HG02798 (cell line): Measurements from ENCODE around the gene CEP192.
A peak's percentile ranks its signal among the peaks of the same experiment; 100 is the strongest.
"Not testable (repeated sequence)": the region's sequence is repeated elsewhere in the genome, so short reads cannot be mapped to it uniquely, and the experiment has no call there.

Experiments
- ATAC-seq: cut with Tn5 transposase; IDR thresholded peaks from one replicate; pipeline ENCODE4 v1.9.1; 2021; ENCODE audit warnings: mild to moderate bottlenecking; ENCODE audit not compliant: unreplicated experiment, poor library complexity

The CEP192 gene

DNA sequence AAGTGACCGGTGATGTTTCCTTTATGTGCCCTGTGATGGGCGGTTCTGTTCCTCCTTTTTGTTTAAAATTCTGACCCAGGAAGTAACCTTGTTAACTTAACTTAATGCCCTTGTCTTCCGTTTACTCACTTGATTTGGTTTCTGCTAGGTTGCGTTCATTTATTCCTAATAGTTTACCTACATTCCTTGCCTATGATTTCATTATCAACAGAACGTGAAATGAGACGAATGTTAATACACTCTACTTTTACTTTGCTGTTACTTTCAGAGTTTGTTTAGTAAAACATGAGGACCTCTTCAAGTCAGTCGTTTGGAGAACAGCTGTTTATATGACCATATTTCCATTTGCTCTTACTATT lies 638 bp downstream of the CEP192 start:
- ATAC-seq = no peak

DNA sequence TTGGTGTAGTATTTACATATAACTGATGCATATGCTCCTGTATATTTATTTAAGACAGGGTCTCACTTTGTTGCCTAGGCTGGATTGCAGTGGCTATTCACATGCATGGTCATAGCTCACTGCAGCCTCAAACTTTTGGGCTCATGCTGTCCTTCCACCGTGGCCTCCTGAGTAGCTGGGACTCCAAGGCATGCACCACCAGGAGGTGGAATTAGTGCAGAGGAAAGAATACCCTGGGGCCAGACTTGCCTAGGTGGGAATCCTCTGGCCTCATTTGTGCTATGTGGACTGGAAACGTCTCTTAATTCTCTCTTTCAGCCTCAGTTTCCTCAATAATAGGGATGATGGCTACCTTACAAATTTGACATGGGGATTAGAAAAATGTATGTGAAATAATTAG lies 2.3 kb downstream of the CEP192 start:
- ATAC-seq = no peak

GRCh38 chr18:12995424-12995823 lies 4.3 kb downstream of the CEP192 start:
- ATAC-seq = no peak

GRCh38 chr18:12995952-12996477 lies 4.9 kb downstream of the CEP192 start:
- ATAC-seq = no peak

DNA sequence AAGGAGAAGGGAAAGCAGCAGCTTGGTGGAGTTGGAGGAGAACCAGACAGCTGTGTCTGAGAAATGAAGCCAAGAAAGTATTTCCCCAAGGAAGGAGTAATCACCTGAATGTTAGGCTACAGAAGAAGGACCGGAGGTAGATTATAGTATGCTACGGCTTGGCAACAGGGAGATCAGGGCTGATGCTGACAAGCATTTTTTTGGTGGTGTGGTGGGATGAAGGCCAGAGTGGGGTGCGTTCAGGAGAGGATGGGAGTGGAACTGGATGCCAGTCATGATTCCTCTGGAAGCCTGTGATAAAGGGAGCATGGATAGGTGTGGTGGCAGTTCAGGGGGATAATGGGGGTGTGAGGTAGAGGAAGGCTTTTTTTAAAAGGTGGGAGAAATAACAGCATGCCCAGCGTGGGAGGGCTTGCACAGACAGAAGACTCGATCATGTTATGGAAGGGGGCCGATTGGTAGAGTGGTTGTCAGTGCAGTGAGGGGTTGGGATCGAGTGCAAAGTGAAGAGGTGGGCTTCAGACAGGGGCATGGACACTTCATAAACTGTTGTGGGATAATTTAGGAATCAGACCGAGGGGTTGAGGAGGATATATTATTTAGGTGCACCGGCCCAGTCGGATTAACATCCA lies 5.6 kb downstream of the CEP192 start:
- no peak for ATAC-seq

- ATAC-seq = not testable (repeated sequence)
Measured at GRCh38 chr18:12997330-12997729, 6.2 kb downstream of the CEP192 start.

GRCh38 chr18:12998332-12999060 lies 7.3 kb downstream of the CEP192 start:
- peak; percentile 45 for ATAC-seq

DNA sequence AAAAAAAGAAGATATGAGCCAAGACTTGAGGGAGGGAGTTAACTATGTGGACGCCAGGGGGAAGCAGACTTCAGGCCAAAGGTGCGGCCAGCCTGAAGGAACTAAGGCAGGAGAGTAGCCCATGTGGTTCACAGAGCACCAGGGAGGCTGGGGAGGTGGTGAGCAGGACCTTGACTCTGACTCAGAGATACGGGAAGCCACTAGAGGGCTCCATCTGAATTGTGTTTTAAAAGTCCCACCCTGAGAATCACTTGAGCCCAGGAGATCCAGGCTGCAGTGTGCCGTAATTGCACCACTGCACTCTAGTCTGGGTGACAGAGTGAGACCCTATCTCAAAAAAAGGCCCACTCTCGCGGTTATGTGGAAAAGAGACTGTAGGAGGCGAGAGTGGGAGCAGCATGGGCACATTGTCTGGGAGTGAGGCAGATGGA lies 12.3 kb downstream of the CEP192 start:
- peak; percentile 44 for ATAC-seq

DNA sequence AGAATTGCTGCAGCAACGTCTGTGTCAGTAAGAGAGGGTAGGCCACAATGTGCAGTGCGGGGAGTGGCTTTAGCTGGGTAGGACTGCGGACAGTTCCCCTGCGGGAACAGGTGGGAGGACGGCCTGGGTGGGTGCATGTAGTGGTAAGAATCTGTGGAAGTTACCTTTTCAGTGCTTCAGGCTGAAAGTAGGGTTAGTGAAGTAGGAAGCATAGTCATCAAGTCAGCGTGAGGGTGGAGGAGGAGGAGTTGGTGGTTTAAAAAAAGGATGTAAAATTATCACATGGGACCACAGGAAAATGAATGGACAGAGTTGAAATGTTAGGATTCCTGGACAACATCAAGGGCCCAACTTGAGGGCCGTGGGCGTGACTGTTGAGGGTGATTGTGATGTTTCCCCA lies 13.2 kb downstream of the CEP192 start:
- peak; percentile 20 for ATAC-seq

DNA sequence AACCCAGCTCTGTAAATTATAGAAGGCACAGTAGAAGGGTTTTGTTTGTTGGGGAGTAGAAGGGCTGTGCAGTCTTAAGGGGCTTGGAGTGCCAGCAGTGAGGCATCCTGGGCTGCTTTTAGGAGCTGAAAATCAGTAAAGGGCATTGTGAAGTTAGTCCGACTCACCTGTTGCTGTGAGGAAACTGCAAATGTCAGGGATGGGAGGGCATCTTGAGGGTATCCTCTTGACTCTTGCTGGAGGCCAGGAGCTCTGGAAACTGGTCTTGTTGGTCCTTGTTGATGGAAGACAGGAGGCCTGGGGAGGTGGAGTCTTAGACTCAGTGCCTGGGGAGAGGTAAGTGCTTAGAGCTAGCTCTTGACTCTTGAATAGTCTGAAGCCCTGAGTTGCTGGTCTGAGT lies 14.1 kb downstream of the CEP192 start:
- ATAC-seq = no peak

DNA sequence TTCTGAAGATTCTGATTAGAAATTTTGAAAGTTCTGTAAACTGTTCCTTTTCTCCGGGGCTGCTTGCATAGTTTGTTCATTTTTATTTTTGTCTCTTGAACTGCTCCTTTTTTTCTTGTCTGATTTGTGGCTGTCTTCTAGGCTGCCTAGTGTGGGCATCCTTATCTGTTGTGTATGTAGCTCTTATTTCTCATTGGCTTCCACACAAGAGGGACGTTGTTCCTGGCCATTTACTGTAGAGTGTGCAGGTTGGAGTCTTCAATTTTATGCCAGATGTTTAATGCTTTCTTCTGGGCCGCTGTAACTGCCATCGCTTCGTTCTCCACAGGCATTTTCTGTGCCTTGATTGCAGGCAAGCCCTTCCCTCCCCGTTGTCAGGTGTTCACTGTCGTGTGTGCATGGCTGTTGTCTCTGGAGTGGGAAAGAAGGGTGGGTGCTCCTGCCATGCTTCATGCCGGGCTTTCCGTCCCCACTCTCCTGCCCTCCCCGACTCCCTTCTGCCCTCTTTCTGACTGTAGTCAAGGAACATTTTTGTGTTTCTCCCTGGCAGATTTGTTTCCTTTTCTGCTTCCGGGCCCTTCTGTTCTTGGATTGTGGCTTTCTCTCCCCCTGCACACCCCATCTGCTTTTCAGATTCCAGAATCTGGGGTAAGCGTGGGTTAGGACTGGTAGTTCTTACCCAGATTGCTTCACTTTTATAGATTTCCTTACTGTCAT lies 15.5 kb downstream of the CEP192 start:
- ATAC-seq = no peak

DNA sequence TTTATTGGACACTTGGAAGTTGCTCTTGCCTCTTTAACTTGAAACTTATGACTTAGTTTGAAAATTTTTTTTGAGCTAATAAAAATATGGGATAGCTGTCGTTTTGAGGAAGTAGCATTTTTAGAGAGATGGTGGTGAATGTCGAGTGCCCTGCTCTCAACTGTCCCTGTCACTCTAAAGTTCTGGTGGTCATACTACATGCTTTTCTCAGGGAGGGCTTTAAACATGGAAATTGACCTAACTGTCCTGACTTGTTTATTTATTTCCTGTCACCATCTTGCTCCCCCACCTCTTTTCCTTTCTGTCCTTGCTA lies 16.0 kb downstream of the CEP192 start:
- no peak for ATAC-seq

DNA sequence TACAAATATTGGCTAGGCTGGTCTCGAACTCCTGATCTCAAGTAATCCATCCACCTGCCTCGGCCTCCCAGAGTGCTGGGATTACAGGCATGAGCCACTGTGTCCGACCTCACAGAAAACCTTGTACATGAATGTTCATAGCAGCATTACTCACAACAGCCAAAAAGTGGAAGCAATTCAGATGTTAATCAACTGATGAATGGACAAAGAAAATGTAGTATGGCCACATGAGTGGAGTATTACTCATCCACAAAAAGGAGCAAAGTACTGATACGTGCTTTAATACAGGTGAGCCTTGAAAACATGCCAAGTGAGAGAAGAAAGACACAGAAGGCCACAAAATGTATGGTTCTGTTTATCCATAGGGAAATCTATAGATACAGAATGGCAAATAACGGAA lies 20.6 kb downstream of the CEP192 start:
- no peak for ATAC-seq

GRCh38 chr18:13014232-13014631 lies 23.1 kb downstream of the CEP192 start:
- ATAC-seq = no peak

GRCh38 chr18:13014818-13015217 lies 23.7 kb downstream of the CEP192 start:
- ATAC-seq = no peak

GRCh38 chr18:13017247-13017875 lies 26.2 kb downstream of the CEP192 start:
- no peak for ATAC-seq

GRCh38 chr18:13018374-13018773 lies 27.2 kb downstream of the CEP192 start:
- ATAC-seq = no peak

GRCh38 chr18:13019301-13019700 lies 28.1 kb downstream of the CEP192 start:
- no peak for ATAC-seq

DNA sequence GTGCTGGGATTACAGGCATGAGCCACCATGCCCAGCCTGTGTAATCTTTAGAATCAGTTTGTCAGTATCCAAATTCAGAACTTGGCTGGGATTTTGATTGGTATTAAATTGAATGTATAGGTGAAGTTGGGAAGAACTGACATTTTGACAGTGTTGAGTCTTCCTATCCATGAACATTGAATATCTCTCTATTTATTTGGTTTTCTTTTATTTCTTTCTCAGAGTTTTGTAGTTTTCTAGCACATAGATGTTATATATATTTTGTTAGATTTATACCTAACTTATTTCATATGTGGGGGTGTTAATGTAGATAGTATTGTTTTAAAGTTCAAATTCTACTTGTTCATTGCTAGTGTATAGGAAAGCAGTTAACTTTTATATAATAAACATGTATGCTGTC lies 31.5 kb downstream of the CEP192 start:
- ATAC-seq = no peak

DNA sequence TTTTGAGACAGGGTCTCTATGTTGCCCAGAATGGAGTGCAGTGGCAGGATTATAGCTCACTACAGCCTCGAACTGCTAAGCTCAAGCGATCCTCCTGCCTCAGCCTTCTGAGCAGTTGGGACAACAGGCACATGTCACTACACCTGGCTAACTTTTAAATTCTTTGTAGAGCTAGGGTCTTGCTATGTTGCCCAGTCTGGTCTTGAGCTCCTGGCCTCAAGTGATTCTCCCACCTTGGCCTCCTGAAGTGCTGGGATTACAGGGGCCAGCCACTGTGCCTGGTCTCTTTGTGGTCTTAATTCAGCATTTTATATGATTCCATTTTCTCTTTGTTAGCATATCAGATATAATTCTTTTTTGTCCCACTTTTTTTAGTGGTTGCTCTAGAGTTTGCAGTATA lies 34.1 kb downstream of the CEP192 start:
- no peak for ATAC-seq
